IMR-90 (cell line): ENCODE measurements around the gene SREK1. TPM values are rescaled to one million over a fixed set of nuclear protein-coding genes. Genes with fewer than 3 reads are reported as not detected.

Experiments
- ATAC-seq: fragments of 200-7000 bp; cut with Tn5 transposase; 2 replicates; pipeline ENCODE4 v1.9.1; 2020; ENCODE audit warnings: low read depth, mild to moderate bottlenecking, moderate library complexity
- BruUV-seq: library from RNA; stranded (reverse); fragments of 400-500 nt; replicated peaks from 2 replicates; lab custom pipeline; 2021; lab: Mats Ljungman, UMichigan
- CTCF ChIA-PET: fragments of 300-600 bp; formaldehyde crosslinking; extraction: SDS; loops from one replicate; lab custom pipeline; 2021; ENCODE audit warnings: antibody characterized with exemption; lab: Yijun Ruan, JAX
- POLR2A ChIA-PET: fragments of 300-600 bp; sonication (Branson Sonifier 250); formaldehyde crosslinking; loops from one replicate; lab custom pipeline; 2022; ENCODE audit warnings: antibody characterized with exemption; ENCODE audit not compliant: unreplicated experiment; lab: Charles Lee
- DNase-seq: peaks from one replicate; pipeline ENCODE4 v3.0.0; 2013
- H2AFZ ChIP-seq: replicated peaks from 2 replicates; pipeline ENCODE3; 2013; ENCODE audit warnings: low read length, mild to moderate bottlenecking; ENCODE audit not compliant: poor library complexity
- H2AK5ac ChIP-seq: 2 replicates; pipeline ENCODE4 v1.6.1; 2013; ENCODE audit warnings: low read depth, low read length, inconsistent platforms
- H2AK9ac ChIP-seq: replicated peaks from 2 replicates; pipeline ENCODE3; 2013; ENCODE audit warnings: mild to moderate bottlenecking, low read depth, low read length, moderate library complexity; ENCODE audit not compliant: poor library complexity
- H2BK120ac ChIP-seq: 2 replicates; pipeline ENCODE4 v1.6.1; 2013; ENCODE audit warnings: low read depth, low read length, inconsistent platforms
- H2BK15ac ChIP-seq: 3 replicates; pipeline ENCODE4 v1.6.1; 2013; ENCODE audit warnings: low read depth, low read length, inconsistent platforms
- H2BK20ac ChIP-seq: 2 replicates; pipeline ENCODE4 v1.6.1; 2013; ENCODE audit warnings: low read depth, mild to moderate bottlenecking, inconsistent platforms, low read length, moderate library complexity
- H2BK5ac ChIP-seq: 2 replicates; pipeline ENCODE4 v1.6.1; 2013; ENCODE audit warnings: mild to moderate bottlenecking, low read depth, low read length, inconsistent platforms; ENCODE audit not compliant: poor library complexity, severe bottlenecking
- H3K14ac ChIP-seq: replicated peaks from 2 replicates; pipeline ENCODE4 v1.6.1; 2013; ENCODE audit warnings: low read depth, low read length, inconsistent platforms
- H3K18ac ChIP-seq: 2 replicates; pipeline ENCODE4 v1.6.1; 2013; ENCODE audit warnings: low read depth, low read length, control low read depth
- H3K23ac ChIP-seq: 2 replicates; pipeline ENCODE4 v1.6.1; 2013; ENCODE audit warnings: low read depth, low read length, inconsistent platforms
- H3K27ac ChIP-seq: 2 replicates; pipeline ENCODE4 v1.5.1; 2013; ENCODE audit warnings: mild to moderate bottlenecking, control low read depth, low read length; ENCODE audit not compliant: insufficient read depth
- H3K27me3 ChIP-seq: 2 replicates; pipeline ENCODE4 v1.6.1; 2013; ENCODE audit warnings: low read length; ENCODE audit not compliant: control insufficient read depth, insufficient read depth
- H3K36me3 ChIP-seq: 2 replicates; pipeline ENCODE4 v1.6.1; 2013; ENCODE audit warnings: low read length, mixed read lengths; ENCODE audit not compliant: control insufficient read depth, insufficient read depth
- H3K4ac ChIP-seq: 2 replicates; pipeline ENCODE4 v1.6.1; 2013; ENCODE audit warnings: low read depth, low read length, inconsistent platforms
- H3K4me1 ChIP-seq: 2 replicates; pipeline ENCODE4 v1.6.1; 2013; ENCODE audit warnings: low read length, mixed read lengths; ENCODE audit not compliant: control insufficient read depth, insufficient read depth
- H3K4me2 ChIP-seq: 2 replicates; pipeline ENCODE4 v1.6.1; 2013; ENCODE audit warnings: low read depth, mild to moderate bottlenecking, control low read depth, low read length, moderate library complexity
- H3K4me3 ChIP-seq: 2 replicates; pipeline ENCODE4 v1.5.1; 2013; ENCODE audit warnings: low read depth, mild to moderate bottlenecking, control low read depth, low read length, moderate library complexity; ENCODE audit not compliant: insufficient read depth
- H3K56ac ChIP-seq: 2 replicates; pipeline ENCODE4 v1.6.1; 2013; ENCODE audit warnings: low read length, inconsistent platforms; ENCODE audit not compliant: insufficient read depth; ENCODE audit errors: extremely low read depth
- H3K79me1 ChIP-seq, 2 experiments: 2 replicates each; pipeline ENCODE4 v1.6.1; 2013; ENCODE audit warnings: low read length in 2 of 2, inconsistent platforms in 1 of 2, low read depth in 1 of 2
- H3K9ac ChIP-seq: 2 replicates; pipeline ENCODE4 v1.6.1; 2013; ENCODE audit warnings: low read depth, low read length, control low read depth
- H3K9me1 ChIP-seq: 2 replicates; pipeline ENCODE4 v1.6.1; 2013; ENCODE audit warnings: low read length, inconsistent platforms; ENCODE audit not compliant: insufficient read depth
- H3K9me3 ChIP-seq: 2 replicates; pipeline ENCODE4 v1.6.1; 2013; ENCODE audit warnings: low read length; ENCODE audit not compliant: control insufficient read depth, insufficient read depth
- H4K20me1 ChIP-seq: 2 replicates; pipeline ENCODE4 v1.6.1; 2013; ENCODE audit warnings: low read length, inconsistent platforms; ENCODE audit not compliant: insufficient read depth
- H4K5ac ChIP-seq: 2 replicates; pipeline ENCODE4 v1.6.1; 2013; ENCODE audit warnings: mild to moderate bottlenecking, low read depth, low read length, control low read depth
- H4K8ac ChIP-seq, 2 experiments: 2 replicates each; pipeline ENCODE4 v1.6.1; 2013; ENCODE audit warnings: low read depth in 2 of 2, low read length in 2 of 2, control low read depth in 1 of 2, inconsistent platforms in 1 of 2
- H4K91ac ChIP-seq: 2 replicates; pipeline ENCODE4 v1.6.1; 2013; ENCODE audit warnings: low read depth, low read length, inconsistent platforms; ENCODE audit not compliant: insufficient read depth
- BHLHE40 ChIP-seq: fragments of 150-350 bp; IDR thresholded peaks from 2 replicates; pipeline ENCODE4 v1.6.1; 2016; ENCODE audit warnings: mild to moderate bottlenecking, low read depth, low read length
- CEBPB ChIP-seq: IDR thresholded peaks from 2 replicates; pipeline ENCODE4 v1.6.1; 2012; ENCODE audit warnings: low read depth, low read length, improper control_type of control experiment
- CHD1 ChIP-seq: IDR thresholded peaks from 2 replicates; pipeline ENCODE4 v1.6.1; 2012; ENCODE audit warnings: low read depth, low read length, improper control_type of control experiment
- FOS ChIP-seq: fragments of 150-350 bp; IDR thresholded peaks from 2 replicates; pipeline ENCODE4 v1.6.1; 2016; ENCODE audit warnings: low read depth, low read length
- MAFK ChIP-seq: IDR thresholded peaks from 2 replicates; pipeline ENCODE4 v1.6.1; 2012; ENCODE audit warnings: low read depth, low read length, improper control_type of control experiment
- MAZ ChIP-seq: IDR thresholded peaks from 2 replicates; pipeline ENCODE4 v1.6.1; 2012; ENCODE audit warnings: low read depth, mild to moderate bottlenecking, low read length, improper control_type of control experiment, moderate library complexity, borderline replicate concordance
- NFE2L2 ChIP-seq: fragments of 150-350 bp; IDR thresholded peaks from 2 replicates; pipeline ENCODE4 v1.6.1; 2016; ENCODE audit warnings: low read depth, mild to moderate bottlenecking, low read length
- POLR2A ChIP-seq: IDR thresholded peaks from 2 replicates; pipeline ENCODE4 v1.6.1; 2012; ENCODE audit warnings: mild to moderate bottlenecking, low read depth, low read length
- RAD21 ChIP-seq: IDR thresholded peaks from 2 replicates; pipeline ENCODE4 v1.6.1; 2012; ENCODE audit warnings: low read length, improper control_type of control experiment
- RCOR1 ChIP-seq: IDR thresholded peaks from 2 replicates; pipeline ENCODE4 v1.6.1; 2012; ENCODE audit warnings: mild to moderate bottlenecking, low read length, improper control_type of control experiment; ENCODE audit not compliant: insufficient replicate concordance
- RFX5 ChIP-seq: IDR thresholded peaks from 2 replicates; pipeline ENCODE4 v1.8.0; 2012; ENCODE audit warnings: low read depth, mild to moderate bottlenecking, low read length, moderate library complexity
- SMC3 ChIP-seq: fragments of 150-350 bp; IDR thresholded peaks from 2 replicates; pipeline ENCODE4 v1.6.1; 2016; ENCODE audit warnings: low read depth, mild to moderate bottlenecking, antibody characterized with exemption, low read length, moderate library complexity
- WGBS, 2 experiments: methylation state at CpG; one replicate each; pipeline versions ENCODE4 v1.1.5 to v1.1.7; 2013; ENCODE audit warnings: missing lambda C conversion rate in 2 of 2; ENCODE audit not compliant: insufficient read length in 1 of 2; ENCODE audit errors: extremely low coverage in 2 of 2; 5-methylcytosine and 5-hydroxymethylcytosine counted together
- dilution Hi-C: fragments of 300-500 bp; cut with HindIII; formaldehyde crosslinking; loops from one replicate; pipeline ENCODE4 v1.14.3; 2018; ENCODE audit warnings: low sequenced_read_pairs; ENCODE audit not compliant: unreplicated experiment
- in situ Hi-C: fragments of 300-500 bp; cut with MboI; formaldehyde crosslinking; loops from 3 replicates; pipeline ENCODE4 v1.14.3; 2019; ENCODE audit warnings: low sequenced_read_pairs, inconsistent platforms, mixed read lengths
- intact Hi-C: fragments of 100-400 bp; cut with micrococcal nuclease; formaldehyde crosslinking; loops from 2 replicates; pipeline ENCODE4 v1.10.0; 2022
- polyA plus RNA-seq, 3 experiments: library from polyadenylated mRNA; depleted of rRNA; stranded (reverse); fragments of >200 nt; gene quantifications; 2 replicates each; pipeline ENCODE4 v1.2.3, GENCODE V29; 2012; ENCODE audit warnings: low replicate concordance in 1 of 3
- total RNA-seq: library from RNA; depleted of rRNA; stranded (reverse); fragments of >200 nt; gene quantifications from 2 replicates; pipeline ENCODE4 v1.2.3, GENCODE V29; 2012
- TF ChIP-seq, protein P1 (sequence below): fragments of 150-350 bp; IDR thresholded peaks from 2 replicates; pipeline ENCODE4 v1.6.1; 2017; ENCODE audit warnings: mild to moderate bottlenecking, antibody characterized with exemption, low read length, low read depth
- TF ChIP-seq, protein P2 (sequence below): fragments of 150-350 bp; IDR thresholded peaks from 2 replicates; pipeline ENCODE4 v1.6.1; 2016; ENCODE audit warnings: low read depth, mild to moderate bottlenecking, low read length, moderate library complexity, borderline replicate concordance

The SREK1 gene
- total and polyA plus RNA-seq, 2 of the 4 experiments (the other 2 are of a cell fraction): 23.0 to 36.2 TPM

GRCh38 chr5:66144074-66144833, at the start of gene SREK1 (continued):
- TF ChIP-seq, protein P1, sequence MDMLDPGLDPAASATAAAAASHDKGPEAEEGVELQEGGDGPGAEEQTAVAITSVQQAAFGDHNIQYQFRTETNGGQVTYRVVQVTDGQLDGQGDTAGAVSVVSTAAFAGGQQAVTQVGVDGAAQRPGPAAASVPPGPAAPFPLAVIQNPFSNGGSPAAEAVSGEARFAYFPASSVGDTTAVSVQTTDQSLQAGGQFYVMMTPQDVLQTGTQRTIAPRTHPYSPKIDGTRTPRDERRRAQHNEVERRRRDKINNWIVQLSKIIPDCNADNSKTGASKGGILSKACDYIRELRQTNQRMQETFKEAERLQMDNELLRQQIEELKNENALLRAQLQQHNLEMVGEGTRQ: peak; percentile 94
- TF ChIP-seq MAZ (peak; percentile 46; the same call in 1 of the 2 replicates), FOS (no peak)

- no peaks in the 10 kb centered on the region for H3K79me1 ChIP-seq
- H3K27me3 ChIP-seq: no peaks in the 10 kb centered on the region
- H3K9me3 ChIP-seq: peaks cover 18% of the 10 kb centered on the region
- ChIA-PET POLR2A (no interaction called here), CTCF (no interaction called here)
- H3K56ac ChIP-seq: no peak overlapping the region
- intact Hi-C loops (no loop called here), dilution Hi-C loops (no loop called here), in situ Hi-C loops (no loop called here)
- no peak overlapping the region for H3K14ac ChIP-seq
- H2BK120ac ChIP-seq: no peak overlapping the region
- no peaks in the 10 kb centered on the region for H3K36me3 ChIP-seq
- no peak overlapping the region for H4K91ac ChIP-seq
- DNase-seq: no peak
- no peaks in the 10 kb centered on the region for H3K9me1 ChIP-seq
- H2BK20ac ChIP-seq: no peak overlapping the region
- H2AK5ac ChIP-seq: no peak overlapping the region
- WGBS, 2 experiments: no CpG with 5 or more reads among the region's 2 CpGs
- no peak overlapping the region for H4K5ac ChIP-seq
- H3K4ac ChIP-seq: no peak overlapping the region
- H3K18ac ChIP-seq: no peak overlapping the region
- no peak overlapping the region for H2BK5ac ChIP-seq
- no peak for ATAC-seq
- H2BK15ac ChIP-seq: no peak overlapping the region
- H3K4me1 ChIP-seq: no peaks in the 10 kb centered on the region
- no peak overlapping the region for H3K9ac ChIP-seq
- H4K20me1 ChIP-seq: no peaks in the 10 kb centered on the region
- H3K23ac ChIP-seq: no peak overlapping the region
- H2AK9ac ChIP-seq: no peak overlapping the region
- H2AFZ ChIP-seq: no peak overlapping the region
- H3K4me3 ChIP-seq: no peak overlapping the region
- H4K8ac ChIP-seq: no peak overlapping the region
- H3K27ac ChIP-seq: no peak overlapping the region
- BruUV-seq: no TSS peak
- H3K4me2 ChIP-seq: no peak overlapping the region
- TF ChIP-seq NFE2L2 (no peak), RFX5 (no peak), POLR2A (no peak), SMC3 (no peak), RAD21 (no peak), MAFK (no peak), CEBPB (no peak), CHD1 (no peak), MAZ (no peak), BHLHE40 (no peak), RCOR1 (no peak), FOS (no peak)
- TF ChIP-seq, protein P2, sequence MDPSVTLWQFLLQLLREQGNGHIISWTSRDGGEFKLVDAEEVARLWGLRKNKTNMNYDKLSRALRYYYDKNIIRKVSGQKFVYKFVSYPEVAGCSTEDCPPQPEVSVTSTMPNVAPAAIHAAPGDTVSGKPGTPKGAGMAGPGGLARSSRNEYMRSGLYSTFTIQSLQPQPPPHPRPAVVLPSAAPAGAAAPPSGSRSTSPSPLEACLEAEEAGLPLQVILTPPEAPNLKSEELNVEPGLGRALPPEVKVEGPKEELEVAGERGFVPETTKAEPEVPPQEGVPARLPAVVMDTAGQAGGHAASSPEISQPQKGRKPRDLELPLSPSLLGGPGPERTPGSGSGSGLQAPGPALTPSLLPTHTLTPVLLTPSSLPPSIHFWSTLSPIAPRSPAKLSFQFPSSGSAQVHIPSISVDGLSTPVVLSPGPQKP: no peak
- TF ChIP-seq, protein P1: no peak
These were observed 43.2 kb upstream of the SREK1 start for GRCh38 chr5:66100851-66101250.
